Measurements from ENCODE around the gene SLC45A2.

The SLC45A2 gene

GRCh38 chr5:34007201-34007620 is 22.7 kb upstream of the SLC45A2 start:
- DNase-seq, result peak; percentile 65

GRCh38 chr5:34005681-34006080 is 21.2 kb upstream of the SLC45A2 start:
- DNase-seq, result no peak

DNA sequence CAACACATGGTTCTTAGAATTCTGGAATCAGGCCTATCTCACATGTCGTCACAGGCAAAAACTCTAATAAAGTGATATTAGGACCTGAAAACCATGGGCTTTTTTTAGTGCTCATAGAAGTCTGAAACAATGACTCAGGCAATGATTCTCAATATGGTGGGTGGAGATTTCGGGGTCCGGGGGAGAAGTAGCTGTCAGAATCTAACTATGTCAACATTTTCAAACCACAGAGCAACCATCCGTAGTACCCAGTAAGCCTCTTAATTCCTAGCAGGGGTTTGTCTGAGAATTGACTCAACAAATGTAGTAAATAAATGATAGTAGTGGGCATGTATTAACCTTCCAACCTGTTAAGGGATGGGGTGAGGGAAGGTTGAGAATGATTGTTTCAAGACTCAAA is 20.7 kb upstream of the SLC45A2 start:
- no peak for DNase-seq

GRCh38 chr5:34003941-34004340 is 19.4 kb upstream of the SLC45A2 start:
- DNase-seq, result no peak

GRCh38 chr5:34002629-34003328 is 18.3 kb upstream of the SLC45A2 start:
- DNase-seq, result no peak

GRCh38 chr5:34001241-34001841 is 16.8 kb upstream of the SLC45A2 start:
- DNase-seq, result peak; percentile 100

GRCh38 chr5:33999978-34000377 is 15.5 kb upstream of the SLC45A2 start:
- DNase-seq, result no peak

DNA sequence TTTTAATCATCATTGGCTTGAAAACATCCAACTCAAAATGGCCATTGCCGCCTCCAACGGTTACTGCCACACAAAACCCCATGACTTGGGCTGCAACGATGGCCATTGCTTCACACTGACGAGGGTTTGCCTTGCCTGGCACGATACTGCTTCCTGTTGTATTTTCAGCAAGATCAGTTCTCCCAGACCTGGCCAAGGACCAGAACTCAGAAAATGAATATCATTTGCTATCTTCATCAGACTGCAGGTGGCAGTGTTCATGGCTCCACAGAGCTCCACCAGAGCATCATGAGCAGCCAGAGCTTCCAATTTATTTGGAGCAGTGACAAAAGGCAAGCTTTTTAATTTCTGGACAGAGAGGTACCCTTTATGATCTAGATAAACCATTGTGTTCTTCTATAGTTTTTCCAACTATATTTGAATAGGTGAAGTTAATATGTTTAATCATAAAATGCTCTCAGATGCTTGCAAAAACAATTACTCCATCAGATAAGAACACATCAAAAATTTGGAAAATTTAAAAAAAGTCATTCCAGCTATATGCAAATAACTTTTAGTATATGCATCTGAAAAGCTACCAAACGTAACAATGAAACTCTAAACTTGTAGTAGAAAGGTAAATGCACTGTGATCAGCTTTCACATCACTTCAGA is 13.0 kb upstream of the SLC45A2 start:
- DNase-seq, result peak; percentile 80

GRCh38 chr5:33995865-33996264 is 11.4 kb upstream of the SLC45A2 start:
- no peak for DNase-seq

DNA sequence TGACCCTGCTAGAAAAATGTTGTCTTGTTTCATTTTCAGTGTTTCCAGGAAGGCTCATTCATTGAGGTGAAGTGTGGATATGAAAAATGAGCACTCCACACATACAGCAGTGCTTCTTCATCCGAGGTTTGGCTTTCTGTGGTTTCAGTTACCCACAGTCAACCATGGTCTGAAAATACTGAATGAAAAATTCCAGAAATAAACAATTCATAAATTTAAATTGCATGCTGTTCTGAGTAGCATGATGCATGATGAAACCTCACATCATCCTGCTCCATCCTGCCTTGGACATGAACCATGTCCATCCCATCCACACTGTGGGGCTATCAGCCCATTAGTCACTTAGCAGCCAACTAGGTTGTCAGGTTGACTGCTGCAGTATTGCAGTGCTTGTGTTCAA is 10.4 kb upstream of the SLC45A2 start:
- no peak for DNase-seq

- no peak for DNase-seq
Observed at GRCh38 chr5:33992864-33993263, 8.4 kb upstream of the SLC45A2 start.

DNA sequence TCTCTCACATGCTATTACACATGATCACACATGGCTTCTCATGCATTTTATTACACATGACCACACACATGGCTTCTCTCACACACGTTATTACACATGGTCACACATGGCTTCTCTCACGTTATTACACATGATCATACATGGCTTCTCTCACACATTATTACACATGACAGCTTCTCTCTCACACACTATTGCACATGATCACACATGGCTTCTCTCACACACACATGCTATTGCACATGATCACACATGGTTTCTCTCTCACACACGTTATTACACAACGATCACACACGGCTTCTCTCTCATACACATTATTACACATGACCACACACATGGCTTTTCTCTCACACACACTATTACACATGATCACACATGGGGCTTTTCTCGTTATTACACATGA is 954 bp upstream of the SLC45A2 start:
- DNase-seq, result no peak

GRCh38 chr5:33984178-33984577 is 315 bp downstream of the SLC45A2 start:
- DNase-seq, result no peak

DNA sequence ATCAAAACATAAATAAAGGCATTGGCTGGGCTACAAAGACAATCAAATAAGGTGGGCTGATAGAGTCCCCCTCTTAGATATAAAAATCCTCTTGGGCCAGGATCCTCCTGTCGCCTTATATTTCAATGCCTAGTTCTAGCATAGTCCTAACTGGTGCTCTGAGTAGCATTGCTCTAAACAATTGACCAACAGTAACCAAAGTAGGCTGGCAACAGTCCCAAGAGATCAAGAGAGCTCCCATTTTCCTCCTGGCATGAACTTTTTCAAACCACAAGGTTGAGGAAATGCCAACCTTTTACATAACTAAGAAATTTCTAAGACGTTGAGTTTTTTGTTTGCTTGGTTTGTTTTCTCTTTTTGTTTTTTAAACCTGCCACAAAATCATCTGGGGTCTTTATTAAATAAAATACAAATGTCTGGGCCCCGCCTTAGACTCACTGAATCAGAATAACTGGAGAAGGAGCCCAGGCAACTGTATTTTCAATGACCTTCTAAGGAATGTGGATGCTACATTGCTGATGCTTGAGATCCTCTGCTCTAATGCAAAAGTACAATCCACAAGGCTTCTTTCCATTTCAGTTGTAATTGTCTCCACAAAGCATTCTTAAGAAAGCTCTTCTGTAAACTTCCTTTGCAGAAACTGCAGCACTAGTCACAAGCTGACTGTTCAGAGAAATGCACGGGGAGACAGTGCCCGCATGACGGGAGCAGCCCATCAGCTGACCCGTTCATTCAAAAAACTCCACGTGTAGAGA is 2.9 kb downstream of the SLC45A2 start:
- no peak for DNase-seq

- no peak for DNase-seq
Observed at GRCh38 chr5:33980030-33980429, 4.5 kb downstream of the SLC45A2 start.

DNA sequence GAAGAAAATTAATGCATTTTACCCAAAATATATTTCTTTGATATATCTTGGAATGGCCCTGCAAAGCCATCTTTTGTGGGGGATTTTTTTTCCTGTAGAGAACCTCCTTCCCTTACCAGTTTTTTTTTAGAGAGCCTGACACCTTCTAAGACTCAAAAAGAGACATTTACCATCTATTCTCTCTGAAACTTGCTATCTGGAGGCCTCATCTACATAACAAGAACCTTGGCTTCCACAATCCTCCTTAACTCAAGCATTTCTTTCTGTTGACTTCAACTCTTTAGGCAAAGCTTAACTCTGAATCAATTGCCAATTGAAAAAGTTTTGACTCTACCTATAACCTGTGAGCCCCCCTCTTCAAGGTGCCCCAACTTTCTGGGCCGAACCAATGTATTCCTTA is 6.2 kb downstream of the SLC45A2 start:
- no peak for DNase-seq

DNA sequence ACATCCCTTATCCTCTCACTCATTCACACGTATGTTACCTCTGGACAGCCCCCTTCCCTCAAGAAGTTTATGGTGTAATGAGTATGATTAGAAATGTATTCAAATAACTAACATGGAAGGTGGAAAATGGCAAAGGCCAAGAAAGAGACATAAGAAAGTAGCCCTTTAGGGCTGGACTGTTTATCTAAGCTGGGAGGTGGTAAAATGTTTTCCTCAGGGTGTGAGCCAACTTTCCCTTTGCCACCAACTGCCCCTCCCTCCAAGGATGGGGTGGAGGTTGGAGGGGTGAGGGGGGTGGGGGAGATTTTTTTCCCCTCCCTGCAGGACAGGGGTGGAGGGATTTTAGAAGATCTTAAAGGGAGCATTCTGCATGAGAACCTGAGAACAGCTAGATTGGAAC is 8.2 kb downstream of the SLC45A2 start:
- DNase-seq, result no peak

- DNase-seq, result no peak
Observed at GRCh38 chr5:33975852-33976251, 8.6 kb downstream of the SLC45A2 start.

DNA sequence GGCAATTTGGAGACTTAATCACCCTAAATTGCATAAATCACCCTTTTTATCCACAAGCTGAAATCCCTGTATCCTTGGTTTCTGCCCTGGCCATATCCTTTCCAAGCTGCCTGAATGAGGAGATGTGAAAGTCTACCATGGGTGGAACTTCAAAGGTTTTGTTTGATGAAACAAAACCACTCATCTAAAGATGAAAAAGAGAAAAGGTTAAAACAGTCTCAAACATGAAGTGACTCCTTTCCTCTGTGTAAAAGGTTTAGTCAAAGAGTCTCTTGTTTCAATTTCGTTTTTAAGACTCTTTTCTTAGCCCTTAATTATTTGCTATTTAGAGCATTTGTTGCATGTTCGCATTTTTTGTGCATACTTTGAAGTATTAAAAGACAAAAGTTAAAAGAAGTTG is 11.2 kb downstream of the SLC45A2 start:
- DNase-seq, result no peak

- peak; percentile 51 for DNase-seq
Observed at GRCh38 chr5:33969572-33970452, 14.7 kb downstream of the SLC45A2 start.

DNA sequence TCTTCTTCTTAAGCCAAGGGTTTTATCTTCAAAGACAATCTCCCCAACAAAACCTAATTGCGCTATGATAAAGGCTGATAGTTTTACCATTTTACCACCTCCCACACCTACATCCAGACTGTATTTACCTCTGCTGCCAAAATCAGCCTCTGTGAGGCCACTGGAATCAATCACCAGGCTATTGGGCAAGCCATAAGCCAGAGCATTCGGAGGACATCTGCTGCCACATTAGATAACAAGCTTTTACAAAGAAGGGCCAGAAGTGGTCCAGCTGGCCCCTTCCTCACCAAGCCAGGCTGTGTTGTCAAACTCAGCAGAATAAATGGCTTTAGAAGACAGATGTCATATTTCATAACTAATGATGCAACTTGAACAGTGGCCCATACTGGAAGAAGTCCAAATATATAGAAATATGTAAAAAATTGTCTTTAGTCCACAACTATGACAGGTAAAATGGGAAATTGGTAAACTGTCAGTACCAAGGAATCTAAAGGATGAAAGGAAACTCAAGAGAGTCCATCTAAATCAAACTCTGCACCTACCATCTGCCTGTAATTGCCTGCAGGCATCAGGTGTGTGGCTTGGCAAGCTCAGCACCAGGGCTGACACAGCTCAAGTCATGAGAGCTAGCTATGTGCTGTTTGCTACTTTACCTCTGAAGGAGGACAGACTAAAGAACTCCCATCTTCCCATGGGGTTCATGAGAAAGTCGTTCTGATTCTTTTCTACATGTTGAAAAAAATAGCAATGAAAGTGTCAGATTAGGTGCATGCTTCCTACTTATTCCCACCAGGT is 16.1 kb downstream of the SLC45A2 start:
- no peak for DNase-seq

DNA sequence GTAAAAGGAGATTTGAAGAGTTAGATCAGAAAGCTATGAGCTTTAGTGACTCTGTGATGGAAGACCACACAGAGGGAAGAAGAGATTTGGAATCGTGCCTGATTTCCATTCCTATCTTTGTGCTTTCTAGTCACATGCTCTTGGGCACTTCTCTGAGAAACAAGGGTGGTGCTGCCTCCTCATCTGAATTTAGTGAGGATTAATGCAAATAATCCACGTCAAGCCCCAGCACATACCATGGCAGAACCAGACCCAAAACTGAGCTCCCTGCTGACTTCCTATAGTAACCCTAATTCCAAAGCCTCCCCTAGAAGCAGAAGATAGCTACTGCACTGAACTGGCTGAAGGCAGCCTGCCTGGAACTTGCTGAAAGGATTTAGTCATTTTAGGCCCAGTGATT is 17.7 kb downstream of the SLC45A2 start:
- DNase-seq, result no peak
